Mucosa of rectum (tissue), 2 donors: ENCODE data around the gene FAM81A.
"Not testable (repeated sequence)": the region's sequence is repeated elsewhere in the genome, so short reads cannot be mapped to it uniquely, and the experiment has no call there.

ENCODE experiments used
- H3K27ac ChIP-seq, 2 donors: one replicate each; pipeline ENCODE4 v1.7.0; 2013; ENCODE audit warnings: inconsistent platforms in 2 of 2, low read depth in 2 of 2, low read length in 2 of 2
- H3K27me3 ChIP-seq, 2 donors: one replicate each; pipeline ENCODE4 v1.7.0; 2013; ENCODE audit warnings: low read length in 2 of 2; ENCODE audit not compliant: control insufficient read depth in 2 of 2, insufficient read depth in 2 of 2
- H3K36me3 ChIP-seq, 2 donors: one replicate each; pipeline ENCODE4 v1.7.0; 2013; ENCODE audit warnings: low read length in 2 of 2; ENCODE audit not compliant: control insufficient read depth in 2 of 2, insufficient read depth in 2 of 2
- H3K4me1 ChIP-seq, 2 donors: one replicate each; pipeline ENCODE4 v1.7.0; 2013; ENCODE audit warnings: low read length in 2 of 2, mild to moderate bottlenecking in 1 of 2; ENCODE audit not compliant: control insufficient read depth in 2 of 2, insufficient read depth in 2 of 2
- H3K4me3 ChIP-seq, 2 donors: one replicate each; pipeline ENCODE4 v1.7.0; 2013; ENCODE audit warnings: low read length in 2 of 2
- H3K9ac ChIP-seq, 2 donors: one replicate each; pipeline ENCODE4 v1.7.0; 2013; ENCODE audit warnings: low read length in 2 of 2, low read depth in 1 of 2, mild to moderate bottlenecking in 1 of 2
- H3K9me3 ChIP-seq, 2 donors: one replicate each; pipeline ENCODE4 v1.7.0; 2013; ENCODE audit warnings: low read length in 2 of 2; ENCODE audit not compliant: control insufficient read depth in 2 of 2
- donor health status: healthy.
- donor health status: Normal muscosa, but diverticular disease.

FAM81A gene

DNA sequence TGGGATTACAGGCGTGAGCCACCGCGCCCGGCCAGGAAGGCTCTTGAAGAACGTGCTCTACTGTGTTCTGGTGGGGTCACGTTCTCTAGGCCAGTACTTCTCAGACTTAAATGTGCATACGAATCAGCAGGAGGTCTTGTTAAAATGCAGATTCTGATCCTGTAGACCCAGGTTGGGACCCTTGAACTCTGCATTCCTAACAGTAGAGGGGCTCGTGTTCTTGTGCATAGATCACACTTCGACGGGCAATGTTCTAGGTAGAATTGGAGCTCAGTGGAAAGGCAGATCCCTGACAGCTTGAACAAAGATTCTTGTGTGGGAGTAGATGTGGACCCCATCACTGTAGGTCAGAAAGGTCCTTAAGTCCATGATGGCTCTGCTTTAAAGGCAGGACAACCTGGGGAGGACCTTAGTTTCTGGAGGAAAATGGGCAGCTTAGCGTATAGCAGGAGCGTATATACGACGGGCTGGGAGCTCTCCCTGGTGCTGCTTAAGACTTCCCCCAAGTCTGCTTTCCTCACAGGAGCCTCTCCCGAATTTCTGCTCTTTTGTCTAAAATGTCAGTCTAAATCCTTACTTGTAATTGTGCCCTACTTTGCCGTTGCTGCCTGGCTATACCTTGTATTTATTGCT is 16.9 kb upstream of the FAM81A start:
- H3K27ac ChIP-seq = no peak overlapping the region
- H3K27me3 ChIP-seq = no peaks in the 10 kb centered on the region

DNA sequence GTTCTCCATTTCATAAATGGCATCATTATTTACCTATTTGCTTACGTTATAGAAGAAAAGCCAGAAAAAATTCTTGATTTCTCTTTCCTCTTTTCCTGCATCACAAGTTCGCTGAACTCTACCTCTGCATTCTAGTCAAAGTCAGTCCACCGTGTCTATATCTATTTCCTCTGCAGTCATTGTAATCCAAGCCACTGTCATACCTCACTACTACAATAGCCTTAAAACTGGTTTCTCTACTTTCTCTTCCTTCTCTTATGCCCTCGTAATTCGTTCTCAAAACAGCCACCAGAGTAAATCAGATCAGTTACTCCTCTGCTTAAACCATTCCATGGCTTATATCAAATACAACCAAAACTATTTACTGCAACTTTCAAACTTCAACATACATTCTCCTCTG is 13.4 kb upstream of the FAM81A start:
- H3K36me3 ChIP-seq = no peaks in the 10 kb centered on the region
- no peaks in the 10 kb centered on the region for H3K27me3 ChIP-seq
- H3K4me3 ChIP-seq = no peak overlapping the region
- no peaks in the 10 kb centered on the region for H3K9me3 ChIP-seq
- H3K27ac ChIP-seq = no peak overlapping the region
- no peak overlapping the region for H3K9ac ChIP-seq
- H3K4me1 ChIP-seq = no peaks in the 10 kb centered on the region

More for the DNA sequence above, 16.9 kb upstream of the FAM81A start:
- no peak overlapping the region for H3K9ac ChIP-seq
- no peak overlapping the region for H3K4me3 ChIP-seq
- H3K9me3 ChIP-seq = no peaks in the 10 kb centered on the region
- H3K4me1 ChIP-seq = no peaks in the 10 kb centered on the region
- no peaks in the 10 kb centered on the region for H3K36me3 ChIP-seq

DNA sequence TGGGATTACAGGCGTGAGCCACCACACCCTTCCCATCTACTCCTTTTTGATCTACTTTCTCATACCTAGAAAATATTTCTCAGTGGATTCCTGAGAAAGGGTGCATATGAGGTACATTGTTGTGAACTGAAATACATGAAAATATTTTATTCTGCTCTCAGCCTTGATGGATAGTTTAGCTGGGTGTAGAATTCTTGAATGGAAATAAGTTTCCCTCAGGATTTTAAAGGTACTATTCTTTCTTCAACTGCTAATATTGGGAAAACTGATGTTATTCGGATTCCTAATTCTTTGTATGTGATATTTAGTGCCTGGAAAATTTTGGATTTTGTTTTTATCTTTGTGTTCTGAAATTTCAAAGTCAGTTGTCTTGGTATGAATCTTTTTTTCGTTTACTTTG is 9.1 kb upstream of the FAM81A start:
- not testable (repeated sequence) for H3K9me3 ChIP-seq, H3K4me1 ChIP-seq, H3K27ac ChIP-seq, H3K27me3 ChIP-seq, H3K4me3 ChIP-seq, H3K9ac ChIP-seq, H3K36me3 ChIP-seq

DNA sequence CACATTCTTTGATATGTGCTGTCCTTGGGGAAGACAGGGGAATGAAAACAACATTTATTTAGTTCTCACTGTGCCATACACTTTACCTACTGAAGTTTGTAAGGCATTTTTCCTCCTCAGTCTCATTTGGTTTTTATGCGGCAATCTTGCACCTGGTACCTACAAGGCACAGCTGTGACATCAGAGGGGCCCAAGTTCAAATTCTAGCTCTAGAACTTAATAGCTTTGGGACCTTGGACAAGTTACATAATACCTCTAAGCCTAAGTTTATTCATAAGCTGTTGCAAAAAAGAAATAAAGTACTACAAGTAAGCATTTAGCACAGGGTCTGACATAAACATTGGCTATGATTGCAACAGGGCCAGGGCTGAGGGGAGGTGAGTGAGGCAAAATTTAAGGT is 5.6 kb upstream of the FAM81A start:
- Histone ChIP-seq H3K36me3 (no peaks in the 10 kb centered on the region), H3K9me3 (no peaks in the 10 kb centered on the region), H3K27ac (no peak overlapping the region), H3K9ac (no peak overlapping the region), H3K4me1 (peaks cover 3 to 4% of the 10 kb centered on the region in 2 donors), H3K27me3 (peaks cover 1 to 3% of the 10 kb centered on the region in 2 donors), H3K4me3 (no peak overlapping the region)

DNA sequence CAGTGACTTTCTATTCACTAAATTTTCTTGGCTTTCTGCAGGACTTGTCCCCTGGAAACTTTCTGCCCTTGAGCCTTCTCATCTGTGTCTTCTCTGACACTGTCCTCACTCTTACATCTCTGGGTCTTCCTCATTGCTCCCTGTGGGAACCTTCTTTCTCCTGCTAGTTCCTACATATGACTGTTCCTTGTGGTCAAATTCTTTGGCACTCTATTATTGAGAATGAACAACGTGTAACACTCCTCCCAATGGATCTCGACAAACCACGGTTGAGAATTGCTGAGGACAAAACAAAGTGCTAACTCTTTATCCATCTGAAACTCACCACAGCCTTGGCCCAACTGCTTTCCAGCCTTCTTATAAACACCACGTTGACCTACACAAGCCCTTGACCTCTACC is 3.5 kb upstream of the FAM81A start:
- Histone ChIP-seq H3K36me3 (no peaks in the 10 kb centered on the region), H3K4me1 (peaks cover 9 to 15% of the 10 kb centered on the region in 2 donors), H3K27me3 (peaks cover 3 to 4% of the 10 kb centered on the region in 2 donors), H3K9ac (no peak overlapping the region), H3K27ac (no peak overlapping the region), H3K9me3 (no peaks in the 10 kb centered on the region), H3K4me3 (no peak overlapping the region)

DNA sequence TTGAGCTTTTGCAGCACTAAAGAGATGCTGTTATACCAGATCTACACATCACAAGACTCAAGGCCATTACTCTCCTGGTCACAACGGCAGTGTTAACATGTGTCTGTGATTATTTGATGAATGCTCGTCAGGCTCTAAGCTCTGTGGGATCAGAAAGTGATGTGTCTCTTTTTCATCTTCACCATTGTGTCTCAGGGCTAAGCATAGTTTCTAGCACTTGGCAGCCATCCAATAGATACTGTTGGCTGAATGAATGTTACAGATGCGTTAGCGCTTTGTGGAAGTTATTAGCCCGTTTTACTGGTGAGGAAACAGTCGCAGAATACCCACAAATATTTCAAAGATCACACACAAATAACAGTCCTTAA is 1.2 kb upstream of the FAM81A start:
- Histone ChIP-seq H3K4me1 (peaks cover 9 to 15% of the 10 kb centered on the region in 2 donors), H3K9ac (no peak overlapping the region), H3K9me3 (no peaks in the 10 kb centered on the region), H3K4me3 (no peak overlapping the region), H3K27me3 (peaks cover 3 to 4% of the 10 kb centered on the region in 2 donors), H3K27ac (no peak overlapping the region), H3K36me3 (no peaks in the 10 kb centered on the region)

DNA sequence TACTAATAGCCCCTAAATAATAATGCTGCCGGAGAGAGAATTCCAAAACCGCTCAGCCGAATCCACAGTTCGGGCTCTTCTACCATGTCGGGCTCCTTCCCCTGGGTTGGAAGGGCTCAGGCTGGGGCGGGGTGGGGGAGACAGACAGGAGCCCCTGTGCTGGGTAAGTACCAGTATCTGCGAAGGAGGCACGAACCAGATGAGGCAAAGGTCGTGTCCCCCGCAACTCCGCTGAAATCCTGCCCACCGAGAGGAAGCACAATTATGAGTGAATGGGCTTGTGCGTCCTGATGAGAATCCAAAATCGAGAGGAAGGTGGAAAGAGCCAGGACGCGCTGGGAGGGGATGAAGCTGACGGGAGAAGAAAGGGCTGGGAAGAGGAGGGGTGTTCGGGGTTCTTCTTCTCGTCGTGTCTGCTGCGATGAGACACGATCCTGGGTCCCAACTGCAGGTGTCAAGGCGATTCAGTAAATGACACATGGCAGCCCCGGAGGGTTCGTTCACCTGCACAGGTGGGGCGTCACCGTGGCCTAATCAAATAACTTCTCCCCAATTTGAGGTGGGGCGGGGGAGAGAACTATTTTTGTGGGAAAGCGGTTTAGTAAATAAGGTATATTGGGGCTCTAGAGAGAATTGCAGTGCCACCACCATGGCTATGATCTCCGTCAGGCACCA is 707 bp upstream of the FAM81A start:
- peak overlapping the region; percentile 26 to 56 for H3K9ac ChIP-seq
- no peaks in the 10 kb centered on the region for H3K36me3 ChIP-seq
- H3K4me3 ChIP-seq = peak overlapping the region; percentile 45 to 74
- peaks cover 3 to 4% of the 10 kb centered on the region in 2 donors for H3K27me3 ChIP-seq
- H3K27ac ChIP-seq = no peak overlapping the region
- H3K4me1 ChIP-seq = peaks cover 9 to 15% of the 10 kb centered on the region in 2 donors
- H3K9me3 ChIP-seq = no peaks in the 10 kb centered on the region

DNA sequence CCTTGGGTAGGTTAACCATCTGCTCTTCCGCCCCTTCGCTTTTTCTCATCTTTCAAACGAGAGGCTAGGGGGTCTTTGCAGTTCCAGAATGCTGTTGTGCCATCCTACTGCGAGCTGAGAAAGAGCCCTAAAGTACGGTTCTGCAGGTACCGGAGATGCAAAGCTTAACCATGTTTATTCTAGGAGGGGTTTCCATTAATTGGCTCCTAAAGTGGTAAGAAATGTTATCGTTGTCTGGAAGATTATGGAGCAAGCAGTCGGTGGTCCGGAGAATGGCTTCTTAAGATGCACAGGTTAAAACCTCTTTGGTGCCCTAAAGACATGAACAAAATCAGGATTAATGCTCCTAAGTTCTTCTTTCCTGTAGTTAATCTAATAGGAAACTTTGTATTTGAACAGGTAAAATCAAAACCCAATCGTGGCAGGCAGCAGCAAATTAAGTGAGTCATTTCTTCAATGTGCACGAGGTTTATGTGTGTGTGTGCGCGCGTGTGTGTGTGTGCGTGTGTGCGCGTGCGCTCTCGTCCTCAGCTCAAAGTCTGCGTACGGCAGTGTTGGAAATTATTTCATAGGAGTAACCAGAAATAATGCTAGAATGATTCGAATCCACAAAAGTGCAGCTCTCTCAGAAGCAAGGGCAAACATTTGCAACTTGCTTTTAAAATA is 772 bp downstream of the FAM81A start:
- peaks cover 3 to 4% of the 10 kb centered on the region in 2 donors for H3K27me3 ChIP-seq
- no peaks in the 10 kb centered on the region for H3K9me3 ChIP-seq
- no peaks in the 10 kb centered on the region for H3K36me3 ChIP-seq
- H3K4me1 ChIP-seq = peaks cover 9 to 15% of the 10 kb centered on the region in 2 donors
- H3K4me3 ChIP-seq = peak overlapping the region; percentile 69 to 79
- peak overlapping the region; percentile 5 to 63 for H3K9ac ChIP-seq
- H3K27ac ChIP-seq = no peak overlapping the region

DNA sequence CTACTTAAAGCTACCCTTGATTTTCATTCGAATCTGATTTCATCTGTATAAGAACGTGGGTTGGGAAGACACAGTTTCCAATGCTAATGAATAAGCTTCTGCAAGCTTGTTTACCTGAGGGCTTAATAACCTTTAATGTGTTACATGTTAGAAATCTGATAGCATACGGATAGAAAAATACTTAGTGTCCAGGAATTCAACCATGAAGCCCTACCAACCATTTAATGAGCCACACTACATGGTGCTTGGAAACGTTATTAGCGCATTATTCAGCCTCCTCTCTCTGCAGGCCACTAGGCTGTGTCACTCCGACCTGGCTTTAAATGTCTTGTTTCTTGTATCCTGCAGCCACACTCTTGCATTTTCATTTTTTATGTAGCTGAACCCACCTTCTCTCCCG is 1.6 kb downstream of the FAM81A start:
- Histone ChIP-seq H3K9ac (no peak overlapping the region), H3K4me1 (peaks cover 9 to 15% of the 10 kb centered on the region in 2 donors), H3K9me3 (no peaks in the 10 kb centered on the region), H3K36me3 (no peaks in the 10 kb centered on the region), H3K4me3 (no peak overlapping the region), H3K27ac (no peak overlapping the region), H3K27me3 (peaks cover 3 to 4% of the 10 kb centered on the region in 2 donors)

DNA sequence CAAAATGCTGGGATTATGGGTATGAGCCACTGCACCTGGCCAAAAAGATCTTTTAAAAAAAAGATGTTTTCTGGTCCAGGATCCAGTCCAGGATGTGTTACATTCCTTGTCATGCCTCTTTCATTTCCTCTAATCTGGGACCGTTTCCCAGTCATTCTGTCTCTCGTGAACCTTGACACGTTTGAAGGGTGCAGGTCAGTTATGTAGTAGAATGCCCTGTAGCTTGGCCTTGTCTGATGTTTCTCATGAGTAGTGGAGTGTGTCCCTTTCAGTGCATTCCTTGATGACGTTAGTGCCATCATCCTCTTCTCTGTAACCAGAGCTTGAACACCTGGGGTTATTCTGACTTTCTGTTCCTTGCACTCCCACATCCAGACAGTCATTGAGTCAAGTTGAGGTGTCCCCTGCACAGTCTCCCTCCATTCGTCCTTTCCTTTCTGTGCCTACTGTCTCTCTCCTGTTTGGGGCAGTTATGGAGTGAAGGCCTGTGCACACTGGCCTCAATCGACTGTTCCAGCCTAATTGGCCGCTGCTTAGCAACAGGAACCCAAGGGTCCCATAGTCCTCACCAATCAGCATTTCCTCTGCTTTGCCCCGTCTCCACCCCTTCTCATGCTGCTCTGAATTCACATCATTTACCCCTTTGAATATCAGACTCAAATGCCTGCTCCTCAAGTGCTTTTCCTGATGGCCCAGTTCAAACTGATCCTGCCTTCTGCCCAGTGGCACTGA is 5.5 kb downstream of the FAM81A start:
- no peaks in the 10 kb centered on the region for H3K9me3 ChIP-seq
- peaks cover 3 to 4% of the 10 kb centered on the region in 2 donors for H3K4me1 ChIP-seq
- no peaks in the 10 kb centered on the region for H3K36me3 ChIP-seq
- no peak overlapping the region for H3K27ac ChIP-seq
- H3K9ac ChIP-seq = no peak overlapping the region
- no peaks in the 10 kb centered on the region for H3K27me3 ChIP-seq
- H3K4me3 ChIP-seq = no peak overlapping the region
